ENCODE measurements around the gene FNDC11.

The FNDC11 gene

DNA sequence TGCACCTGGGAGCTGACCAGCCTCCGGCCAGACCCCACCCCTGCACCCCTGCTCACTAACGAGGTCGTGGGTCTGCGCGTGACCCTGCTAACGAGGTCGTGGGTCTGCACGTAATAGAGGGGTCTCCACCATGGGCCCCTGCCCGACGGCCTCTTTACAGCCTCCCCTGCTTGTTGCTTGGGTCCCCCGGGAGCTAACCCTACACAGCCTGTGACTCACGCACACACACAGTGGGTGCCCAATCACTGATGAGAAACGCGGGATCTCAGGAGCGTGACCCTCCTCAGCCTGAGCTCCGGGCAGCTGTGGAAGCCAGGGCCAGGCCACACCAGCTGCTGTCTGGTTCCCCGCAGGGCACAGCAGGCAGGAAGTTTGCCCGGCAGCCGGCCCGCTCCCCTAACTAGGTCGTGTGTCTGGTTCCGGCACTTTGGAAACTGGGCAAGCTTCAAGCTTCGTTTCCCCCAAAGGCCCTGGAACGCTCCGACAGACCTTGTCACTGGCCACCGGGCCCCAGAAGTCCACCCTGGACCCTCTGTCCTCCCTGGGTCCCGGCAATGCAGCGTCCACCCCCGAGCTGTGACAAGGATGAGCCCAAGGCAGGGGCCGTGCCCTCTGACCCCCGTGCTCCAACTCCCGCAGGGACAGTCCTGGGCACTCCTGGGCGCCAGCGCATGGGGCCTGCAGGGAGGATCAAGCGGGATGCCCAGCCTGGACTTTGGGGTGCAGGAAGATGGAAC, 17.6 kb upstream of the FNDC11 start:
- TF ChIP-seq, protein P1, sequence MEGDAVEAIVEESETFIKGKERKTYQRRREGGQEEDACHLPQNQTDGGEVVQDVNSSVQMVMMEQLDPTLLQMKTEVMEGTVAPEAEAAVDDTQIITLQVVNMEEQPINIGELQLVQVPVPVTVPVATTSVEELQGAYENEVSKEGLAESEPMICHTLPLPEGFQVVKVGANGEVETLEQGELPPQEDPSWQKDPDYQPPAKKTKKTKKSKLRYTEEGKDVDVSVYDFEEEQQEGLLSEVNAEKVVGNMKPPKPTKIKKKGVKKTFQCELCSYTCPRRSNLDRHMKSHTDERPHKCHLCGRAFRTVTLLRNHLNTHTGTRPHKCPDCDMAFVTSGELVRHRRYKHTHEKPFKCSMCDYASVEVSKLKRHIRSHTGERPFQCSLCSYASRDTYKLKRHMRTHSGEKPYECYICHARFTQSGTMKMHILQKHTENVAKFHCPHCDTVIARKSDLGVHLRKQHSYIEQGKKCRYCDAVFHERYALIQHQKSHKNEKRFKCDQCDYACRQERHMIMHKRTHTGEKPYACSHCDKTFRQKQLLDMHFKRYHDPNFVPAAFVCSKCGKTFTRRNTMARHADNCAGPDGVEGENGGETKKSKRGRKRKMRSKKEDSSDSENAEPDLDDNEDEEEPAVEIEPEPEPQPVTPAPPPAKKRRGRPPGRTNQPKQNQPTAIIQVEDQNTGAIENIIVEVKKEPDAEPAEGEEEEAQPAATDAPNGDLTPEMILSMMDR (IDR thresholded peaks at IDR 0.05; ENCODE audit: low read length, missing control alignments): no peak
- DNase-seq (ENCODE audit: low read depth): peak; percentile 30
- H3K4me3 ChIP-seq (replicated peaks; ENCODE audit: low read depth, low read length): no peak overlapping the region

GRCh38 chr20:63536997-63537524, 16.9 kb upstream of the FNDC11 start, which contains the start of gene PTK6:
Gene PTK6 (minus strand): TSS chr20:63537376. CDS start chr20:63537314, 62 bp downstream.
- TF ChIP-seq, protein P1 (IDR thresholded peaks at IDR 0.05; ENCODE audit: low read length, missing control alignments): no peak
- H3K4me3 ChIP-seq (replicated peaks; ENCODE audit: low read depth, low read length): peak within 1 kb of the TSS; percentile 33
- DNase-seq (ENCODE audit: low read depth): no peak

DNA sequence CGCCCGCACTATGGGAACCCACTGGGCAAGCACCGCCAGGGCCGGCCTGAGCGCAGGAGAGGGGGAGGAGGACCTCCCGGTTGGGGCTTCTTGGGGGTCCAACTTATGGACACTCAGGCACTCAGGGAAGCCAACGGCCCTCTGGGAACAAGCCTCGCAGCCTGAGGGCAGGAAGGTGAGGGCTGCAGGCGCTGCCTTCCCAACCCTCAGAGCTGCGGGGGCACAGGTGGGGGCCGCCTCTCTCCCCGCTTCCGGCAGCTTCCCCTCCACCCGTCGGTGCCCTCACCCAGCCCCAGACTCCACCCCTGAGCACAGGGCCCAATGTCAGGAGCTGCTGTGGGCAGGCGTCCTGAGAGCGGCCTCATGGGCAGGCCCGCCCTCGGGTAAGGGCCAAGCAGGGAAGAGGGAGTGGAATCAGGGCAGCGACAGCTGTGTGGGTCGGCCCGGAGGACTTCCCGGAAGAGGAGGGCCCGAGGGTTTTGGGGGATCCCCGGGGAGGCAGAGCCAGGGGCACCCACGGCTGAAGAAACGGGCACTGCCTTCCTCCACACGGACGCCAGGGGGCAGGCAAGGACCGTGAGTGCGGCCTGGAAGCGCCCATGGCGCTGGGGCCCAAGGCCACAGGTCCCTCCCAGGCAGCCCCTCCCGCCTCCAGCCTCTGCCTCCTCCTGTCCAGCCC, 16.3 kb upstream of the FNDC11 start:
- peak overlapping the region; percentile 33 for H3K4me3 ChIP-seq (replicated peaks; ENCODE audit: low read depth, low read length)
- TF ChIP-seq, protein P1 (IDR thresholded peaks at IDR 0.05; ENCODE audit: low read length, missing control alignments): peak; percentile 87

GRCh38 chr20:63538204-63539091, 15.5 kb upstream of the FNDC11 start:
- H3K4me3 ChIP-seq (replicated peaks; ENCODE audit: low read depth, low read length): peak overlapping the region; percentile 33
- TF ChIP-seq, protein P1 (IDR thresholded peaks at IDR 0.05; ENCODE audit: low read length, missing control alignments): no peak
- DNase-seq (ENCODE audit: low read depth): peak; percentile 38

More for the DNA sequence above, 16.3 kb upstream of the FNDC11 start:
- DNase-seq (ENCODE audit: low read depth): peak; percentile 91

DNA sequence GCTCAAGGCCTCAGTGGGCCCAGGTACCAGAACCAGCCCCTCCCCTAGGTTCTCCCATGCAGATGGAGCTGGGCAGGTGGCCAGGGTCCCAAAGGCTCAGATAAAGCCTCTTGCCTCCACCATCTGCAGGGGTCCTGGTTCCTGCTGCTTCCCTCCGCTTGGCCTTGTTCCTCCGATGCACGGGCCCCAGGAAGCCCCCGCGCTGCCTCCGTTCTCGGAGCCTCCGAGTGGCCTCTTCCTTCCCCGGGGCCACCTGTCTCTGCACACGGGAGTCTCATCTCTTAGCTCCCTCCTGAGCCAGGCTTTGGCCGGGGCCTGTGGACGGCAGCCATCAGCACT, 14.9 kb upstream of the FNDC11 start:
- TF ChIP-seq, protein P1 (IDR thresholded peaks at IDR 0.05; ENCODE audit: low read length, missing control alignments): no peak
- no peak overlapping the region for H3K4me3 ChIP-seq (replicated peaks; ENCODE audit: low read depth, low read length)
- no peak for DNase-seq (ENCODE audit: low read depth)

DNA sequence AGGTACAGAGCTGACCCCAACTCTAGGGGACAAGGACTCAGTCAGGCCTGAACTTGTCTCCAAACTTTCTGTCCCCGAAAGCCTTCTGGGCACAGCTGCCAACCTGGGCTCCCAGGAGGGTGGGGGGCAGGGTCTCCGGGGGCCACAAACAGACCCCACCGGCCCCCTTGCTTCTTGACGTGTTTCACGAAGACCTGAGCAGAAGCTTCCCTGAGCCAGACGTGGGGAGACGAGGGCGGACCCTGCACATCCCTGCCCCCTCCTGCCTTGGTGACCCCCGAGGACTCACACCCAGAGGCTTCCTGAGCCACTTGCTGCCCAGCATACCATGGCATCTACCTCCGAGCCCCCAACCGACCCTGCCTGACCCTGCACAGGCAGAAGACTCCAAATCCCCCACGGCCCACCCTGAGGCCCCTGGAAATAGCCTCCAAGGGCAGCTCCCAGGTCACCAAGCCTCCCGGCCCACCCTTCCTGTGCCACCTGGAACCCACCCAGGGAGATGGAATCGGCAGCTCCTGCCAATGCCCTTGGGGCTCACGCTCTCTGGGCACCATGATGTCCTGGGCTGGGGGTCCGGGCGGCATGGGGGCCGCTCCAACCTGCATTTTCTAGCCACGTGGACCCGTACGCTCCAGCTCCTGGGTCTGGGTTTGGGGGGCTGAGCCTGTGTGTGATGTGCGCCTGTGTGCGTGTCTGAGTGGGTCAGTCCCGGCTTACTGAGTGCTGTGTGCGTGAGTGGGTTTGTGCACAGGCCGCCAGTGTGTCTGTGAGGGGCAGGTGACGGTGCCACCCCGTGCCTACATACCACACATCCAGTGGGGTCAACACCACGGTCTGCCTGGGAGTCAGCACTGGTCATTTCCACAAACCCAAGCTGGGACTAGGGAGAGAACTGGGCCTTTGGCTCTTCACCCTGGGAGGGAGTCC, 14.3 kb upstream of the FNDC11 start:
- DNase-seq (ENCODE audit: low read depth): no peak
- TF ChIP-seq, protein P1 (IDR thresholded peaks at IDR 0.05; ENCODE audit: low read length, missing control alignments): no peak

More for the DNA sequence above, 14.3 kb upstream of the FNDC11 start:
- H3K4me3 ChIP-seq (replicated peaks; ENCODE audit: low read depth, low read length): no peak overlapping the region
